DMS 273 (cell line): ENCODE measurements around the gene IL18RAP.

ENCODE experiments used
- DNase-seq: peaks from one replicate; lab custom pipeline; 2025; ENCODE audit not compliant: unreplicated experiment; lab: John Stamatoyannopoulos, UW

The IL18RAP gene

GRCh38 chr2:102492006-102492405 lies 69.0 kb downstream of the IL18RAP start:
- DNase-seq: no peak

GRCh38 chr2:102494570-102494969 lies 71.6 kb downstream of the IL18RAP start:
- no peak for DNase-seq

GRCh38 chr2:102498414-102498813 lies 75.5 kb downstream of the IL18RAP start:
- no peak for DNase-seq

- DNase-seq: no peak
Observed at GRCh38 chr2:102499558-102499957, 76.6 kb downstream of the IL18RAP start.
